Measurements from ENCODE around the gene NRAP.

The NRAP gene

DNA sequence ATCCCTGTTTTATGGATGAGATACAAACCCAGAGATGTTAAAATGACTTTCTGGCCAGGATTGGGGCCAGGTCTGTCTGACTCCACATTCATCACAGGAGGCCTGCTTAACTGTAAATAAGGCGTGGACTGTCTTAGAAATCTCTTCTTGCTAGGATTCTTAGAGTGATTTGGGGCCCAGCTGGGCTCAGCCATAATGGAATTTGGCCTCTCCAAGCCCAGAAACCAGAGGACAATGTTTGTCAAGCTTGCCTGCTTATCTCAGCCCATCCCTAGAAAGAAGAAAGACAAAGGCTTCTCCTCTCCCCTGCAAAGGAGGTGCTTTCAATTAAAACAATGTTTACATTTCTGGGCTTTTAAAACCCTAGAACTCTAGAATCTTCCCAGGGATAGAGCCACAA is 108.1 kb downstream of the NRAP start:
- no peak for DNase-seq

DNA sequence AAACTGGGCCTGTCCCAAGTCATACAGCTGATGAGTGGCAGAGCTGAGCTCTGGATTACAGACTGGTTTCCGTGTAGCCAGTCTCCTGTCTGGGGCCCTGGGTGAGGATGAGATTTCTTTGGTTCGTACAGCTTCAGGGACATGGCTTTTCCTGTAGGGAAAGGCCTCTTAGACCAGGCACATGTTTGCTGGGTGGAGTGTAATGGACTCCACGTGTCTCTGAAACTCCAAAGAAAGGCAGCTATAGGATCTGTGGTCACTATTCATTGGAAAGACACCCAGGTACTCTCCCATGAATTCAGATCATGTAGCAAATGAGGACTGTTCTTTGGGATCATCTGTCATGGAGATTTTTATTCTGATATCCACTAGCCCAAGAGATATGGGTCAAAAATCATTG is 108.6 kb downstream of the NRAP start:
- DNase-seq: no peak

DNA sequence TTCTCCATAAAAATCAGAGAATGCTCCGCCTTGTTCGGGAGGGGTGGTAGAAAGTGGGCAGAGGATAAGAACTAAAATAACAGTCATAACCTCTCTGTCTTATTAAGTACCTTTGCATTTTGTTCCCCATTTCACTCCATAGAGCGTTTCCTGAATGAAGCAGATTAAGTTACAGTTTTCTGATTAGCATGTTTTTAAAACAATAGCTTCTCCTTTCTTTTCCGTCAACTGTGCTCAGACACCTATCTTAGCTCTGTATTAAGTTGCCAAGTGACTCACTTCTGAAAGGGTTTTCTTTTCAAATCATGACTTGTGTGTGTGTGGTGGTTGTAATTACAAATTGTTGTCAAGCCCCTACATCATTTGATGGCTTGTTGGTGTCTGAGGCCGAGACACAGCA is 109.6 kb downstream of the NRAP start:
- no peak for DNase-seq

DNA sequence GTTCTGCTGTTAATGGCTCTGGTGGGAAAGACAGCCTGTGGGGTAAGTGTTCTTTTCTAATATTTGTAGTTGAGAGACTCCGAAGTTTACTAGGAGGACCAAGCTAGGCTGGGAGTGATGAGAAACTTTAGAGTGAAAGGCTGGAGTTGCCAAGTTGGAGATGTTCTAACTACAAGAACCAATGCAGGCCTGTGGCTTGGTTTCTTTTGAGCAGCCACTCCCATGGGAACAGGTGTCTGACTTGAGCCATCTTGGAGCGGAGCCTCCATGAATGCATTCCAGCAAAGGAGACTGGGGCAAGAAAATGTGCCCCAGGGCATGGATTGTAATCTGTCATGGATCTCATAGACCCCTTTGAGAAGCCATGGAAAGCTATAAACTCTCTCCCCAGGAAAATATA is 110.7 kb downstream of the NRAP start:
- no peak for DNase-seq

DNA sequence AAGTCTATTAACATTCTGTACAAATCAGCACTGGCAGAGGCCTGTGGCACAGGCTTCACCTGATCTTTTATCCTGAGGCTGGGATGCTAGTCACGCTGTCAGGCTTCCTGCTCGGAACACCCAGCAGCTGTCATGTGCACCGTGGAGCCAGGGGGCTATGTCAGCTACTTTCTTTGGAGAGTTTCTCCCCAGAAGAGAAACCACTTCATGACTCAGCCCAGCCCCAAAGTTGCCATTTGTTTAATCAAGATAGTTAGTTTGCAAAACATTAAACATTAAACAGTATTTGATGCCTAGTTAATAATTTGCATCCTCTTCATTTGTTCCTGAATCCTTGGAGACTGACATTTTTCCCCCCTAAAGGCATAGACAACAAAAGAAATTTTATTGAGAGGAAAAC is 111.1 kb downstream of the NRAP start, which contains the start of gene HABP2:
HABP2 (plus strand) TSS at position 353 of the 400 bp plus-strand sequence. CDS start 69 bp downstream, outside the sequence.
- no peak for DNase-seq

DNA sequence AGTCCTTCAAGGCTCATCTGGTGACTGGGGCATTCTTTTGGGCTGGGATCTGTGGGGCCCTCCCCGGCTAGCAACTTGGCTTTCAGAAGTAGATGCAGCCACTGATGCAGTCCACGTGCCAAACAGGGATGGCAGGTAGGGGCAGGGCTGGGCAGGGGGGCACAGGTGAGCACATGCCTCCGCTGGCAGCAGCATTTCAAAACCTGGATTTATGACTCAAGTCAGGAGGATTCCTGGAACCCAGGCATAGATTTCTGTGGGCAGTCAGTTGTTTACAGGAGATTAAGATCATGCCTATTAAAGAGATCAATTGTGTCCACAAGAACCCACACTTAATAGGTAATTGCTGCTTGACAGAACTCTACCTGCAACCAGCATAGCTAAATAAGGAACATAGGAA is 111.8 kb downstream of the NRAP start:
- DNase-seq: no peak

DNA sequence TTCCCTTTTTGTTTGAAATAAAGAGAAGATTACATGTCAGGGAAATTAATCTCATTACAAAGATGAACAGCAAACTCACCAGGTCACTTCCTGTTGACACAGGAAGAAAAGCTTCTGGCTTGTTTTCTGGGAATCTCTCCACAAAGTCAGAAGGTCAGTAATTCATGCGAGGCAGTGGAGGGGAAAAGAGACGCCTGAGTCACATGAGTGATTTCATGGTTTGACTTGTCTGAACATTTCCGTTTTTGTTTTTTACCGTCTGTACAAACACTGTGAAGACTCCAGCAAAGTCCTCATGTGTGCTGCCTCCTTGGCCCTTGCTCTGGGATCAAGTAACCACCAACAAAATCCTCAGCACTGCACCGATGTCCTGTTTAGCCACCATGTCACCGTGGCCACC is 113.5 kb downstream of the NRAP start:
- no peak for DNase-seq

DNA sequence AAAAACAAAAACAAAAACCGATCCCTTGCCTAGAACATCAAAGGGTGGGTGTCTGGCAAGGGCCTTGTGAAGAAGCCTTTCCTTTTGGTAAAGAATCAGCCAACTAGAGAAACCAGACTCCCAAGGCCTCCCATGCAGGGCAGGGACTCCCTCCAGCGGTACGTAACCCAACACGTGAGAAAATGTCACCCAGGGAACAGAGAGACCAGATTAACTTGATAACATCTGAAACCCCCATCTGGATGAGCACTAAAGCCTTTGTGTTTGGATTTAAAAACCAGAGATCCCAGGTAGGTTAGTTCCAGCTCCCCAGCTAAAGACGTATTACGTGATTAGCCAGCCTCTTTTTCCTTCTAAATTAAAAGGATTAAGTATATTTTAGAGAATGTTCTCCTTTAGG is 114.0 kb downstream of the NRAP start:
- DNase-seq: no peak

DNA sequence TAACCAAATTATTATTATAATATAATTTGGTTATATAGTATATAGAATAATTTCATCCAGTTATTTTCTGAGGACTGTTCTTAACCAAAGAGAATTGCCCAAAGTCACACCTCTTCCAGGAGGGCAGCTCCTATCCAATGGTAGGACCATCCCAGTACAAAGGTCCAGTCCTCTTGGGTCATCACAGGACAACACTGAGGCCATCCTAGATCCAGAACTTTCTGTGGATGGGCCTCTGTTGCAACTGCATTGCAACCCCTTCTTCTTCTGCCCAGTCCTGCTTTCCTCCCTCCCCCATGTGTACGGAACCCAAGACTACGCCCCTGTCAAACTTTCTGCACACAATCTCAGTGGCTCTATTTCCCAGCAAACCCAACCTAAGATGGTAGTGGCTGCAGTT is 116.4 kb downstream of the NRAP start:
- no peak for DNase-seq

DNA sequence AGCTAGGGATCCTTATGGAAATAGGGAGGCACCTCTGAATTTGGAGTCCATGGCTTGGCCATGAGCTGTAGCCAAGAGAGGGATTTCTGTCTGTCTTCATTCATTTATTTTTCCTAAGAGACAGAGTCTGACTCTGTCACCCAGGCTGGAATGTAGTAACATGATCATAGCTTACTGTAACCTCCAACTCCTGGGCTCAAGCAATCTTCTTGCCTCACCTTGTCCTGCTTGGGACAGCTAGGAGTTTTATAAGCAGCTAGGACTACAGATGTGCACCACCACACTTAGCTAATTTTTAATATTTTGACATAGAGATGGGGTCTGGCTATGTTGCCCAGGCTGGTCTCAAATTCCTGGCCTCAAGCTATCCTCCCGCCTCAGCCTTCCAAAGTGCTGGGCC is 119.4 kb downstream of the NRAP start:
- no peak for DNase-seq

DNA sequence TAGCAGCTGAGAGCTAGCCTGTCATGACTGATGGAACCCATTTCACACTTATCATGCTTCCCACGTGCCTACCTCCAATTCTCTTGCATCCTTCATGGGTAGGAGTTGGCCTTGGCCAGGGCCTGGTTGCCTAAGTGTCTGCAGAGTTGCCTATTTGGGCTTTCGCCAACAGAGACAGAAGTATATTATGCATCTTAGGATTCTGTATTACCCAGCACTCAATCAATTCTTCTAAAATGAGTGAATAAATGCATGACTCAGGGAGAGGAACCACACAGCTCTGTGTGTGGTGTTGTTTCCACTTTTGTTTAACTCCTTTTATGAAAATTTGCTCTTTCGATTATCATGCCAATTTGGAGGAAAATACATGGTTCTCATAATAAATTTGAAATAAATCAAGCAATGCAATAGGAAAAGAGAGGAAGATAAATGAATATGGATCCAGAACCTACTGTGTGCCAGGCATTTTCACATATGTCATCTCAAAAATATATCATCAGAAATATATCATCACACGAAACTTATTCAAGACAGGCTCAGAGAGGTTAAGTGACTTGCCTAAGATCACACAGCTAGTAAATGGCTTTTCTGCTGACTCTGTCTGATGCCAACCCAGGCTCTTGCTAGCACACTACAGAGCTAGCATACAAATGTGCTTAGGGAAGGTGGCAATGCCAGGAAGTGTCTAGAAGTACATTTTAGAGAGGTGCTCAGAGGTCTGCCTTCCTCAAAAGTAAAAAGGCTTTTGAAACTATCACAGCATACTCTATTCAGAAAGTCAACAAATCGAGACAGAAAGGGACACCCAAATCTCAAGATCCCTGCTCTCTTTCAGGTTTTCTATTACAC is 120.5 kb downstream of the NRAP start:
- no peak for DNase-seq

DNA sequence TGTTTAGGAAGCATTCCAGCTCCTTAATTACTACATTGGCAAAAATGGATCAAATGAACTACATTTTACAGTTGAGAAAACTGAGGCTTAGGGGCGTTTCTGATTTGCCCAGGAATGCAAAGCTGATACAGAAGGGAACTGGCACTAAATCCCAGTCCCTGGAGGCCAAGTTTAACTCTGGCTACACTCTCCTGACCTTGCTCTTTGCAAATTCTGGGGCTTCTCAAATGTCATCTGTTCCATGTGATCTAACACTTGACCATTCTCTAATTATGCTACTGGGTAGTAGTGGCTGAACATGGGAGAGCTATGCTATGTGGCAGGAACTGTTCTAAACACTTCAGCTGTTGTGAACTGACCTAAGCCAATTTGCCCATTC is 122.3 kb downstream of the NRAP start:
- no peak for DNase-seq

DNA sequence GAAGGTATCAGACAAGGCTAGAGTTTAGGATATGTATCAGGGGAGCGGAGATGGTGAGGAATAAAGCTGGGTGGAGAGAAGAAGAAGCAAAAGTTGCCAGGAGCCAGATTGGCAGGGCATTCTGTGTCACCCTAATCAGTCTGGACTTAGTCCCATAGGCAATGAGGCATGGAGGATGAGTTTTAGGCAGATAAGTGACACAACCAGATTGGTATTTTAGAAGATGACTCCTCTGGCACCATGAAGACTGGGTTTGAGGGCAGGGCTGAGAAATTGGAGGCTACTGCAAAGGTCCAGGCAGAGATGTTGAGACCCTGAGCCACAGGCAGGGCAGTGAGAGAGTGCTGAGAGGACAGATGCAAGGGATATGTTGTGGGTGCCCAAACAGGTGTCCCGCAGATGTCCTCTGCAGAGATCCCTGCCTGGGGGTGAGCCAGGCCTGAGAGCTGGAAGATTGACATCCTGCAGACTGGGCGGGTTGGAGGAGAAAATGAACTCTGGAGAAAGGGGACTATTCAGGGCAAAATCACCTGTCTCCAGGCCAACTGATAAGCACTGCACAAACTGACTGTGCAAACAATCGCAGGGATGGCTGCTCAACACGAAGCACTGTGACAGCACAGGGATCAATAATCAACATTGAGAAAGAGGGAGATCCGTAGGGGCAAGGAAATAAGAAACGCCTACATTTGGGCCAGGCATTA is 122.8 kb downstream of the NRAP start:
- DNase-seq: no peak

DNA sequence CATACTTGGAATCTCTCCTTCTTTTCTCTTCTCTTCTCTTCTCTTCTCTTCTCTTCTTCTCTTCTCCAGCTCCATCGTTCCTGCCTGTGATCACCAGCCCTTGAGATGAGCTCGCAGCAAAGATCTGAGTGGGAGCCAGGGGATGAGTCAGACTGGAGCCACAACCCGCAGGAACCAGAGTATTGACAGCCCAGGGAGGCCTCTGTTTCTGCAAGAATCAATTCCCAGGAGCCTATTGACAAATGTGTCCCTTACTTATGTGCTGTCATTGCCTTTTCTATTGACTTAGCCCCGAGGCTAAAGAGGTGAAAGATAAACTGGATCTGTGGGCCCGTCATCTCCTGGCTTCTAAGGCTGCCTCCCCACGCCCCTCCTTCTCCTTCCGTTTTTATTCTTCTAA is 124.1 kb downstream of the NRAP start:
- peak in 1 of 2 experiments; percentile 6 for DNase-seq

All from activated CD4-positive, alpha-beta T cell treated with anti-CD3 and anti-CD28 coated beads, Interleukin-2, amount 50 U/mL, for 48 hours (primary cell).